GM18505 (cell line): ENCODE data around the gene LCN10.

Experiments used
- ATAC-seq: cut with Tn5 transposase; IDR thresholded peaks from one replicate; pipeline ENCODE4 v1.9.1; 2021; ENCODE audit not compliant: unreplicated experiment
- POLR2A ChIP-seq: IDR thresholded peaks from 4 replicates; pipeline ENCODE4 v1.6.1; 2011; ENCODE audit warnings: borderline replicate concordance; ENCODE audit not compliant: insufficient read depth, insufficient read length; ENCODE audit errors: extremely low read depth

The LCN10 gene

DNA sequence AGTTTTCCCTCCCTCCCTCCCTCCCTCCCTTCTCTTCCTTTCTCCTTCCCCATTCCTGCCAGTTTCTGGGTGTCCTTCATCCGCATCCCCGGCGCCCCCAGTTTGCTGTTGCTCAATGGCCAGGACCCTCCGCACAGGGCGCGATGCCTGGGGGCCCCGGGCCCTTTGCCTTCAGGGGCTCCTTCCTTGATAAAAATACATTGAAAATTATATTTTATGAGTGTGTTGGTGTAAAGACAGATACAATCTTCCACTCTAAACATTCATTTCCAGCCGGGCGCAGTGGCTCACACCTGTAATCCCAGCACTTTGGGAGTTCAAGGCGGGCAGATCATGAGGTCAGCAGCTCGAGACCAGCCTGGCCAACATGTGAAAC, 47.9 kb downstream of the LCN10 start:
- ATAC-seq, result no peak
- TF ChIP-seq POLR2A, result no peak

GRCh38 chr9:136694163-136694871, 48.4 kb downstream of the LCN10 start:
- no peak for TF ChIP-seq POLR2A
- ATAC-seq, result no peak

GRCh38 chr9:136693490-136694162, 49.1 kb downstream of the LCN10 start:
- no peak for ATAC-seq
- no peak for TF ChIP-seq POLR2A

GRCh38 chr9:136693135-136693489, 49.6 kb downstream of the LCN10 start:
- ATAC-seq, result no peak
- no peak for TF ChIP-seq POLR2A

DNA sequence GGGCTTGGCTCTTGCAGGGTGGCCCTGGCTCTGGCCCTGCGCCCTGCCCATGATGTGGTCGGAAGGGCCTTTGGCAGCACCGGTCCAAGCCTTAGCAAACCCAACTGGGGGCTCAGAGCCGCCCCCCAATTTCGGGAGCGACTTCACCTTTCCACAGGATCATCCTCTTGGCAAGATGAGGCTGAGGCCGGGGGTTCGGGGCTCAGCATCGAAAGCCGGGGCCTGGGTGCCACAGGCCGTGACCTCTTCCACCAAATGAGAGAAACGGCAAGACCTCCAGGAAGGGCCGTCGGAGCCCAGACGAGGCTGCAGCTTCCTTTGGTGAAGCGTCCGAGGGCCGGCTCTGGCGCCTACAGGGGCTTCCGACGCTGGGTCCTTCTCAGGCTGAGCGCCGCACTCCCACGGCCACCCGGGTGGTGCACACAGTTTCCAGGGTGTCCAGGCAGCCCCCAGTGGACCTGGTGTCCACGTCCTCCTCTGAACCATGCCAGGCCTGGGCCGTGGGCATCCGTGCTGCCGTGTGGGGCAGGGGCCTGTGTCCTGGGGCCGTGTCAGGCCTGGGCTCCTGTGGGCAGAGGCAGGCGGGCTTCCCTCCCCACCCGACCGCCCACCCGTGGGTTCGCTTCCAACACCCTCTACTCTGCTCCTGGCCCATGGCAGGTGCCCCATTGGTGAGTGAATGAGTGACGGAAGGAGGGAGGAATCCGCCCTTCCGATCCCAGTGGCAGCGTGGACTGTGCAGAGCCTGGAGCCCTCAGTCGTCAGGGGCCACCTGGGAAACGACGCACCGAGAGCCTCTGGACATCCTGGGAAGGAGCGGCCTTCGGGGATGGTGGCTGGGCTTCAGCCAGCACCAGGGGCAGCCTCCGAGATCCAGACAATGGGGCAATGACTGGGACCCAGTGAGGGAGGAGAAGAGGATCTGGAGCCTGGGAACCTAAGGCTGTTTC, 50.3 kb downstream of the LCN10 start:
- no peak for ATAC-seq
- TF ChIP-seq POLR2A, result no peak

DNA sequence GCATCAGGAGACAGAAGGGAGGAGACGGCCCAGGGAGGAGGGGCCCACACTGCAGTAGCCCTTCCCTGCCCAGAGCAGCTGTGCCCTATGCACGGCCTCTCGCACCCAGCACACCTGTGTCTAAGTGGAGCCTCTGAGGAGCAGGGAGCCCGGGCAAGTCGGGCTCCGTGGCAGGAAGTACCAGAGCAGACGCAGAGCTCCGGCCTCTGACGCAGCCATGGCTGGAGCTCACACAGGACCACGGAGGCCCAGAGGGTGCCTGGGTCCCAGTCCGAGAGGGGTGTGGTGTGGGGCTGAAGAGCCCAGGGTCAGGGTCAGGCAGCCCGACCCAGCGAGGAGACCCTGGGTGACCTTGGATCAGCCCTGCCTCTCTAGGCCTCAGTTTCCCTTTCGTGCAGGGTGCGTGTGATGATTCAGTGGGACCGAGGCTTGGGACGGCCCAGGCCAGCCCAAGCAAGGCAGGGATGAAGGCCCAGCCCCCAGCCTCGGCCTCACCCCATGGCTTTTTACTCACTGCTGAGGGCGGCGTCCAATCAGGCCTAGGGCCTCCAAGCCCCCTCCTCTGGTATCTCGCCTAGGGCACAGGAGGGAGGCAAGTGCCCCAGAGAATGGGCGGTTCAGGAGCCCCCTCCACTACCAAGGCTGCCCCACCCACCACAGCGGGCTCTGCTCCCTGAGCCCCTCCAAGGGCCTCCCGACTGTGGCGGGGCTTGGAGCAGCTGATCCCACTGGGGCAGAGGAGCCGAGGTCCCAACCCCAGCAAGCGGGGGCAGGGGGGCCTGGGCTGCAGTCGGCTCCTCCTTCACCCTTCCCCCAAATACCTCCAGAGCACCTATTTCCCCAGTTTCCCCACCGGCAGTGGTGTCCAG, 51.2 kb downstream of the LCN10 start:
- no peak for TF ChIP-seq POLR2A
- ATAC-seq, result no peak

DNA sequence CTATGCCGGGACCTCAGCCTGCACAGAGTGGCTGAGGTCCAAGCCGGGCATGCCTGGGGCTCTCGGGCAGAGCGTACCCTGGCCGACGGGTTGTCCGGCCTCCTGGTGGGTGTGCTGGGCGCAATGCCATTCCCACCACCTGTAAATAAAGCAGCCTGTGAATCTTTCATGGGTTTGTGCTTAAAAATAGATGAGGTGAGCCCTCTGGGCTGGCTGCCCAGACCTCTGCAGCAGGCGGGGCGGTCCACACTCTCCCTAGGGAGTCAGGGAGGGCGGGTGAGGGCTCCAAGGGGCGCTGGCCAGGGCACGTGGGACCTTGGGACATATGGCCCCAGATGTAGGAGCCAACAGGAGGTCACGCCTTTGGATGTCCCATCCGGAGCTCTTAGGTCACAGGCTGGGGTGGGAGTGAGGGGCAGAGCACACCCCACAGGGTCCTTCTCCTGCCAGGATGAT, 51.9 kb downstream of the LCN10 start:
- TF ChIP-seq POLR2A, result no peak
- no peak for ATAC-seq

- ATAC-seq, result no peak
- no peak for TF ChIP-seq POLR2A
These were observed 52.5 kb downstream of the LCN10 start for GRCh38 chr9:136690104-136690805.

DNA sequence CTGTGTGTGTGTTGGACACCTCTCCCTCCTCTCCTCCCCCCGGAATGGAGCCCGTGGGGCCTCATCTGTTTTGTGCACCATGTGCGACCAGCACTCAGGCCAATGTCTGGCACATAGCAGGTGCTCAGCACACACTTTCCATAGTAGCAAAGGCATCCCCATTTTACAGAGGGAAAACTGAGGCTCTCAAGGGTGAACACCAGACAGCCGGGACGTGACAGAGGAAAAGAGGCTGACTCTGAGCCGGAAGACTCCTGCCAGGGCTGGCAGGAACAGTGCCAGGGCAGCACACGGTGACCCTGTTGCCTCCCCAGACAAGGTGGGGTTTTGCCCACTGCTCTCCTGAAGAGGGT, 53.7 kb downstream of the LCN10 start:
- no peak for TF ChIP-seq POLR2A
- no peak for ATAC-seq

- ATAC-seq, result no peak
- TF ChIP-seq POLR2A, result no peak
These were observed 54.2 kb downstream of the LCN10 start for GRCh38 chr9:136688274-136689107.
